Bone marrow (tissue), 2 donors: ENCODE data around the gene FAM72B.
"Not testable (repeated sequence)": the region's sequence is repeated elsewhere in the genome, so short reads cannot be mapped to it uniquely, and the experiment has no call there.

Experiments used
- DNase-seq, 2 donors: peaks; one replicate each; lab custom pipeline; 2025; lab: John Stamatoyannopoulos, UW

The FAM72B gene

DNA sequence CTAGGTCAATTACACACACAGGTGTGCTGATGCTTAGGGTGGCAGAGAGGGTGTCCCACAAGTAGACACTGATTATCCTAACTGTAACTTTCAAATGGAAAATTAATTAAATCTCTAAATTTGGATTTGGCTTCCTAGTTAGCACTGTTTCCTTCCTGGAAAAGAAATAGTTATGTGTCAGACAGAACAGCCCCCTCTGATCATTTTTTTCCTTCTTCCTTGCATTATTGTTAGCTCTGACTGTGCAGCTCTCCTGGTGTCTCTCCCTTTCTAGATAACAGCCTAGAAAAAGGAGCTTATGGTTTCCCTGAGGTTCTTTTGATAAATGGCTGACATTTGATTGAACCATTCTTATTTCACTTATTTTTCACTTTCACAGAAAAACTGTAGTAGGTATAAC lies 31.4 kb downstream of the FAM72B start:
- not testable (repeated sequence) for DNase-seq

DNA sequence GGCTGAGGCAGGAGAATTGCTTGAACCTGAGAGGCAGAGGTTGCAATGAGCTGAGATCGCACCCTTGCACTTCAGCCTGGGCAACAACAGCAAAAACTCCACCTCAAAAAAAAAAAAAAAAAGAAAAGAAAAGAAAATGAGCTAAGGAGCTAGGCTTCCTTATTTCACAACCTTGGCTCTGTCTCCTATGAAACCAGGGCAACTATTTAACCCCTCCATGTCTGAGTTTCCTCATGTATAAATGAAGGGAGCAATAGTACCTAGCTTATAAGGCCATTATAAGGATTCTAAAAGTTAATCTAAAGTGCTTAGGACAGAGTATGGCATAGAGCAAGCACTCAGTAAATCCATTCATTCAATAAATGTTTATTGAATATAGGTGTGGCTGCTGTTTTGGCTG lies 32.8 kb downstream of the FAM72B start:
- not testable (repeated sequence) for DNase-seq

DNA sequence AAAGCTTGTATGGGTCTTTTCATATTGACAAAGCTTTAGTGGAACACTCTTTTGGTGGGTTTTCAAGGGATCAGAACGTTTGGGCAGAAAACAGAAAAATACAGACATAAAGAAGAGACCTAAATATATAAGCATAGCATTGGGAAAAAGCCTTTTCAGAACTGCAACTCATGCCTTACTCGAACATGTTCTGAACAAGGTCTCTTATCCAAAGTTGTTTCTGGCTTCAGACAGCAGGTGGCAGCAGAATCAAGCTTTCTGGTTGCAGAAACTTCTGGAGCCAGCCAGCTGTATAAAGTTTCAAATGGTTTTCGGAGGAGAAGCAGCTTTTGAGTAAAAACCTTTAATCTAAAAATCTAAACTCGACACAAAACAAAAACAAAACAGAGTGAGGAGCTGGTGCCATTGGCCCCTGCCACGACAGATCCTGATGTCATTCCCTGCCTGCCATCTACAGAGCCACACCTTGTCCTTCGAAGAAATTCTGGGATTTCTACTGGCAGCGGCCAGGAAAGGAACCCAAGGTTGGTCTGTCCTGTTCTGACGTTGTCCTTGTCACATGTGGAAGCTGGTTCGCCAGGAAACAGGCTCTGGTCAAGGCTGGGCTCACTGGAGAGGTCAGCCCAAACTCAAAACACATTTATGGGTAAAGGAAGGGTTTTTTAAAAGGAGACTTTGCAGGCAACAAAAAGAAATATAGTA lies 35.5 kb downstream of the FAM72B start:
- not testable (repeated sequence) for DNase-seq

DNA sequence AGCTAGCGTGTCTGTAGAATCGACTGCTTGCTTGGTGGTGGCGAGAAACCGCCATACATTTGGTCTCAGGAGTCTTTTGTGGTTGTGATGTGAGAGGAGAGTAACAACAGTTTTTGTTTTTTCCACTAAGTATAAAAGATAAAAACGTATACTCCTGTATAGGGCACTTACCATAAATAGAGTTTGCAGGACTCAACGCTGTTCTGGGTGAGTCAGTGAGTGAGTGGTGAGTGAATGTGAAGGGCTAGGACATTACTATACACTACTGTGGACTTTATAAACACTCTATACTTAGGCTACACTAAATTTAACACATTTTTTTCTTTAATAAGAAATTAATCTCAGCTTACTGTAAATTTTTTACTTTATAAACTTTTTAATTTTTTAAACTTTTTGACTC lies 43.7 kb downstream of the FAM72B start:
- not testable (repeated sequence) for DNase-seq

DNA sequence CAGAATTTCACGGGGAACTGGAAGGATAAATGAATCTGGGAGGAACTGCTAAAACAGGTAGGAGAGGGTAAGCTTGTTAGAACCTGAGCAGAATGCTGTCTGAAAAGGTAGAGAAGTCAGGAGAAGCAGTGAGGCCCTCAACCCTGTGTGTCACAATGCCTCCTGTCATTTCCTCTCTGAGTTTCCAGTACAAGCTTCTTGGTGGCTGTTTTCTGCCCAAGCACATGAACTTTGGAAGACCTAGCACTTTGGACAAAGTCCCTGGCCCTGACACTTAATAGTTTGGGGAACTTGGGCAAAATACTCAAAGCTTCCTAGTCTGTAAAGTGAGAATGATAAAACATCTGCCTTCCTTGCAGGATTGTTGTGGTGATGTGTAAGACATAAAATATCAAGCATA lies 52.6 kb downstream of the FAM72B start:
- not testable (repeated sequence) for DNase-seq

DNA sequence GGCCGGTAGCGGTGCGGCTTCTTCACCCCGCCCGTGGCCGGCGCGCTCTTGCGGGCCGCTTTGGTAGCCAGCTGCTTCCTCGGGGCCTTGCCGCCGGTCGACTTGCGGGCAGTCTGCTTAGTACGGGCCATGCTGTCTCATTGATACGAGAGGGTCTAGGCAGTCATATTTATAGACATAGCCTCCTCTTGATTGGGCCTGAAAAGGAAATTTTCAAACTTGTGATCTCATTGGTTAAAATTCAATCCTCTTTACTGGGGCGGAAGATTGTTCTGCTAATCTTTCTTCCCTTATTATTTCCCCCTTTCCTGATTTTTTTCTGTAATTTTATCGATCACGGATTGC lies 65.7 kb downstream of the FAM72B start:
- not testable (repeated sequence) for DNase-seq
